ENCODE data around the gene PLCB3.

The PLCB3 gene

DNA sequence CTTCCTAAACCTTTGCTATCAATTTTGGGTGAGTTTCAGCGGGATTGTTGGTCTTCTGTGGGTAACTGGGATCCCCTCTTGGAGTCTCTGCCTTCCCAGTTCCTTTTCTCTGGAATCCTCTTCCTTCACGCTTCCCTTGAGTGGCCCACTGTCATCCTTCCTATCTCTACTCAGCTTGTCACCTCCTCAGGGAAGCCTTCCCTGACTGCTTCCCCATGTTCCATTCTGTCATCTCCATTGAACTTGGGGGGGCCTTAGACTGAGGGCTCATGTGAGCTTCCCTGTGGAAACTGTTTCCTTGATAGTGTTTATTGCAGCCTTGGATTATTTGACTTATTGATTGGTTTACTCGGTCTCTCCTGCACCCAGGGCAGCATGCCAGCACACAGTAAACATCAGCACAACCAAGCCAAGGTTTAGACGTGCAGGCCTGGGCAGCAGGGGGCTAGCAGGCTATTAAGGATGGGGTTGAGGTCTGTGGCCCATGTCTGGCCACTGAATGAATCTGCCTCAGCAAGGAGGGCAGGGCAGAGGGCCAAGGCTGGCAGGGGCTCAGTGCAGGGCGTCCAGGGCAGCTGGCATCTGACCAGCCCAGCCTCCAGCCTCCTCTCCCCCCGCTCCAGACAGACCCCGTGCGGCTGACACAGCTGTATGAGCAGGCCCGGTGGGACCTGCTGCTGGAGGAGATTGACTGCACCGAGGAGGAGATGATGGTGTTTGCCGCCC is 32.5 kb upstream of the PLCB3 start:
- no peak for TF ChIP-seq CTCF (IDR thresholded peaks at IDR 0.05)

DNA sequence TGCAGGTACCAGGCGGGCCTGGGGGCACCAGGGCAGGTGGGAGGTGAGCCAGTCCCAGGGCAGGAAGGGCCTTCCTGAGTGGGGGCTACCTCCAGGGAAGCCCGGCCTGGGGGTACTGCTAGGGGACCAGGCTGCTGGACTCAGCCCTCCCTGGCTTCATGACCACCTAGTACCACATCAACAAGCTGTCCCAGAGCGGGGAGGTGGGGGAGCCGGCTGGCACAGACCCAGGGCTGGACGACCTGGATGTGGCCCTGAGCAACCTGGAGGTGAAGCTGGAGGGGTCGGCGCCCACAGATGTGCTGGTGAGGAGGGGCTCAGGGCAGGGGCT is 32.0 kb upstream of the PLCB3 start:
- TF ChIP-seq CTCF (IDR thresholded peaks at IDR 0.05), result no peak

GRCh38 chr11:64219755-64220154 is 31.6 kb upstream of the PLCB3 start:
- no peak for TF ChIP-seq CTCF (IDR thresholded peaks at IDR 0.05)

GRCh38 chr11:64220271-64220670 is 31.1 kb upstream of the PLCB3 start:
- TF ChIP-seq CTCF (IDR thresholded peaks at IDR 0.05), result no peak

- TF ChIP-seq CTCF (IDR thresholded peaks at IDR 0.05), result no peak
Observed at GRCh38 chr11:64220798-64221197, 30.5 kb upstream of the PLCB3 start.

DNA sequence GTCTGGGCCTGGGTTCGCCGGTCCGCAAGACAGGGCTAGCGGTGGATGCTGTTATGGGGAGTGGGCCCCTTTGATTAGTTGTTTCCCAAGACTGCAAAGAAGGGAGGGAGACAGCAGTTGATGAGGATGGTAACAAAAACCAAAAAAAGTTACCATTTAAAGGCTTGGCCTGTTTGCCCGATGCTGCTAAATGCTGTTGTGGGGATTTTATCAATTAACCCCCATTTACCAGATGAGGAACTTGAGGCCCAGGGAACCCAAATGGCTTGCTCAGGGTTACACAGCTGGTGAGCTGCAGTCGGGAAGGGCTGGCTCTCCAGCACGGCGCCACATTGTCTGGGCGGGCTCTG is 28.7 kb upstream of the PLCB3 start:
- no peak for TF ChIP-seq CTCF (IDR thresholded peaks at IDR 0.05)

DNA sequence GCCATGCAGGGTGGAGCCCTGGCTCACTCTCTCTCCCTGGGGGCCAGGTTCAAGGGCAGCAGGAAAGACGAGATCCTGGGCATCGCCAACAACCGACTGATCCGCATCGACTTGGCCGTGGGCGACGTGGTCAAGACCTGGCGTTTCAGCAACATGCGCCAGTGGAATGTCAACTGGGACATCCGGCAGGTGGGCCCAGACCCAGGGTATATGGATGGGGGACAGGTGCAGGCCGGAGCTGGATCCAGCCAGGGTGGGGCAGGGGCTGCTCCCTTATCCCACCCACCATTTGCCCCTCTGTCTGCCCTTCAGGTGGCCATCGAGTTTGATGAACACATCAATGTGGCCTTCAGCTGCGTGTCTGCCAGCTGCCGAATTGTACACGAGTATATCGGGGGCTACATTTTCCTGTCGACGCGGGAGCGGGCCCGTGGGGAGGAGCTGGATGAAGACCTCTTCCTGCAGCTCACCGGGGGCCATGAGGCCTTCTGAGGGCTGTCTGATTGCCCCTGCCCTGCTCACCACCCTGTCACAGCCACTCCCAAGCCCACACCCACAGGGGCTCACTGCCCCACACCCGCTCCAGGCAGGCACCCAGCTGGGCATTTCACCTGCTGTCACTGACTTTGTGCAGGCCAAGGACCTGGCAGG is 28.2 kb upstream of the PLCB3 start:
- TF ChIP-seq CTCF (IDR thresholded peaks at IDR 0.05), result no peak
